Hematopoietic multipotent progenitor cell treated with erythropoietin and hydrocortisone succinate and interleukin-3 and kit ligand, for 4 days (in vitro differentiated cells): ENCODE data around the gene NINJ2.
A peak's percentile ranks its signal among the peaks of the same experiment; 100 is the strongest.
"Not testable (repeated sequence)": the region's sequence is repeated elsewhere in the genome, so short reads cannot be mapped to it uniquely, and the experiment has no call there.

Source experiments
- DNase-seq: peaks from one replicate; pipeline ENCODE4 v3.0.0-alpha.2; 2015

NINJ2 gene

GRCh38 chr12:583251-583869 is 79.9 kb downstream of the NINJ2 start:
- no peak for DNase-seq

- no peak for DNase-seq
Measured at GRCh38 chr12:581746-582145, 81.5 kb downstream of the NINJ2 start.

DNA sequence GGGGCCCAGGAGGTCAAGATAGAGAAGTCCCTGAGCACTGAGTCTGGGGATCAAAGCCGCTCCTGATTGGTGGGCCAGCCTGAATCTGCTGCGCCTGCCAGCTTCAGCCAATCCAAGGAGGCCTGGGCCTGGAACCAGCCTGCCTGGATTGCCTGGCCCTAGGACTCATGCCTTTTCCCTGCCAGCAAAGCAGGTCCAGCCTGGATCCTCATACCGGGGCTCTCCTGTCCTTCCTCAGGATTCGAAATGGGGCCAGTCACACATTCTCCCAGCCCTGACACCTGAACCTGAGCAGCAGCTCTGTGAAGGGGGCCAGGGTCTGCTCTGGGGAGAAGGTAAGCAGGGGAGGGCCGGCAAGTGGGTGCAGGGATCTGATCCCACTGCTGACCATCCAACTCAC is 81.9 kb downstream of the NINJ2 start:
- DNase-seq = no peak

- no peak for DNase-seq
Measured at GRCh38 chr12:580813-581212, 82.4 kb downstream of the NINJ2 start.

GRCh38 chr12:579420-580110 is 83.7 kb downstream of the NINJ2 start:
- DNase-seq = no peak

GRCh38 chr12:578748-579419 is 84.4 kb downstream of the NINJ2 start:
- no peak for DNase-seq

- DNase-seq = not testable (repeated sequence)
Measured at GRCh38 chr12:577994-578747, 85.1 kb downstream of the NINJ2 start.

- no peak for DNase-seq
Measured at GRCh38 chr12:576615-577110, 86.6 kb downstream of the NINJ2 start.

- peak; percentile 90 for DNase-seq
Measured at GRCh38 chr12:575948-576614, 87.2 kb downstream of the NINJ2 start.

GRCh38 chr12:575129-575502 is 88.1 kb downstream of the NINJ2 start:
- DNase-seq = no peak

DNA sequence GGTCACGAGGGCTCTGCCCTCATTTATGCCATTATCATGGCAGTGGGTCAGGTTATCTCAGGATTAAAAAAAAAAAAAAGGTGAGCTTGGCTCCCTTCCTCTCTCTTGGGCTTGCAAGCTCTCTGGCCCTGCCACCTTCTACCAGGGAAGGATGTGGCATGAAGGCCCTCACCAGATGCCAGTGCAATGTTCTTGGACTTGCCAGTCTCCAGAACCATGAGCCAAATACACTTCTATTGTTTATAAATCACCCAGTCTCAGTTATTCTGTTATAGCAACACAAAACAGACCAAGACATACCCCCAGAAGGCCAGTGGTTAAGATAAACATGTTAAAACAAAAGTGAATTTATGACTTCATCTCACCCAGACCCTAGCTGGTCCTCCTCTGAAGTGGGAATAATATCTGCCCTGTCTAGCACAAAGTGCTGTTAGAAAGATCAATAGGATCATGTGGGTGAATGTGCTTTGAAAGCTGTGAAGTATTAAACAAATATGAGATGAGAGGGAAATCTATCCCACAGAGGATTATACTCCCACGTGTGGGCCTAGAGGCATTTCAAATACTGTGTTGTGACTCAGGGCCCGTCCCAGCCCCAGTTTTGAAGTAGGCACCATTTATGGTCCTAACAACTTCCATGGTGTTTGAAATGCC is 88.6 kb downstream of the NINJ2 start:
- DNase-seq = no peak

DNA sequence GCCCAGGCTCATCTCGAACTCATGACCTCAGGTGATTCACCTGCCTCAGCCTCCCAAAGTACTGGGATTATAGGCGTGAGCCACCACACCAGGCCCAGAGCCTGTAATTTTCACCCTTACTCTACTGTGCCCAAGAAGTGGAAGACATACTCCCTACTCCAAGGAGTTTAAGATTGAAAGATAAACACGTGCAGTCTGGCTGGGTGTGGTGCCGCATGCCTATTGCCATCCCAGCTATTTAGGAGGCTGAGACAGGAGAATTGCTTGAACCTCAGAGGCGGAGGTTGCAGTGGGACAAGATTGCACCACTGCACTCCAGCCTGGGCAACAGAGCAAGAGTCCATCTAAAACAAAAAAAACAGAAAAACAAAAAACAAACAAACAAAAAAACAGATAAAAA is 90.0 kb downstream of the NINJ2 start:
- no peak for DNase-seq

- no peak for DNase-seq
Measured at GRCh38 chr12:572532-572899, 90.7 kb downstream of the NINJ2 start.

- no peak for DNase-seq
Measured at GRCh38 chr12:571795-572531, 91.3 kb downstream of the NINJ2 start.

GRCh38 chr12:570921-571794 is 92.1 kb downstream of the NINJ2 start:
- DNase-seq = no peak

GRCh38 chr12:570435-570920 is 92.8 kb downstream of the NINJ2 start:
- DNase-seq = no peak

DNA sequence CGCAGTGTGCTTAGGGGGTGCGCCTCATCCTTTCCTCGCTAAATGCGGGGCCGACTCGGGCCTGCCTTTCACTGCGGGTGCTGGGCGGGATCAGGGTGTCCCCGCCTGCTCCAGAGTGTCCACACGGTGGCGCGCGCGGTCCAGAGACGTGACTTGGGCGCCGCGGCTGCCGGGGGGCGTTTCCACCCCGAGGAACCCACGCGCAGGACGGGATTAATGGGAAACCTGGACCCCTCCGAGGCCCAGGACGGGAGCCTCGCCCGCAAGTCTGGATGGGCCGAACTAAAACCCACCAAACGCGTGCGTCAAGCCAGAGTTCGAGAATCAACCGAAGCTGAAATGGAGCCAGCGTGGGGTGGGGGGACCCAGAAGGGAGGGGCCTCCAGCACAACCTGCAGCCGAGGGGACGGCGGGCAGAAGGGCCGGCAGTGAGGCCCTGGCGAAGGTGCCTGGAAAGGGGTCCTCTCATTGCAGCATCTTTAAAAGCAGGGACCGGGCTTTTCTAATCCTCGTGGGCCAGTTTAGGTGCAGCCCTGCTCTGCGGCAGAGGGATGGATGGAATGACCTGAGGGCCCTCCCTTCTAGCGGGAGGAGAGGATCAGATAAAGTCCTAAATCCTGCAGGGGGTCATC is 93.3 kb downstream of the NINJ2 start:
- peak; percentile 92 for DNase-seq

- no peak for DNase-seq
Measured at GRCh38 chr12:569091-569676, 94.1 kb downstream of the NINJ2 start.

- no peak for DNase-seq
Measured at GRCh38 chr12:568486-568885, 94.8 kb downstream of the NINJ2 start.
